PC-9 (cell line): Measurements from ENCODE around the gene FRMD8. TPM values are rescaled to one million over a fixed set of nuclear protein-coding genes. Genes with fewer than 3 reads are reported as not detected.

Source experiments
- BruUV-seq: library from RNA; stranded (reverse); fragments of 400-500 nt; replicated peaks from 2 replicates; lab custom pipeline; 2021; lab: Mats Ljungman, UMichigan
- CTCF ChIA-PET: fragments of 300-600 bp; sonication (Branson Sonifier 250); formaldehyde crosslinking; loops from one replicate; lab custom pipeline; 2022; ENCODE audit warnings: antibody characterized with exemption; lab: Charles Lee
- POLR2A ChIA-PET: fragments of 300-600 bp; sonication (Branson Sonifier 250); formaldehyde crosslinking; loops from one replicate; lab custom pipeline; 2022; ENCODE audit warnings: antibody characterized with exemption; ENCODE audit not compliant: unreplicated experiment; lab: Charles Lee
- DNase-seq, 2 experiments: peaks; one replicate each; pipeline versions ENCODE4 v3.0.0 to v3.0.0-alpha.2; 2015 to 2022; ENCODE audit warnings: mixed read lengths in 1 of 2
- H2AFZ ChIP-seq: fragments of 200-600 bp; sonication (generic); 2 replicates; pipeline ENCODE4 v1.8.1; 2017; ENCODE audit warnings: antibody characterized with exemption
- H3F3A ChIP-seq: fragments of 200-600 bp; sonication (generic); 2 replicates; pipeline ENCODE4 v1.8.1; 2017; ENCODE audit warnings: antibody characterized with exemption, mild to moderate bottlenecking, low read depth; ENCODE audit not compliant: insufficient read depth
- H3K27ac ChIP-seq: fragments of 200-600 bp; sonication (generic); 2 replicates; pipeline ENCODE4 v1.6.1; 2016; ENCODE audit warnings: mixed run types
- H3K27me3 ChIP-seq: fragments of 200-600 bp; sonication (generic); 2 replicates; pipeline ENCODE4 v1.6.1; 2016; ENCODE audit warnings: low read depth, mixed run types; ENCODE audit not compliant: insufficient read depth
- H3K36me3 ChIP-seq: fragments of 200-600 bp; sonication (generic); 2 replicates; pipeline ENCODE4 v1.6.1; 2016; ENCODE audit warnings: low read depth, mixed run types
- H3K4me1 ChIP-seq: fragments of 200-600 bp; sonication (generic); replicated peaks from 2 replicates; pipeline ENCODE4 v1.6.1; 2016; ENCODE audit warnings: mixed run types; ENCODE audit not compliant: insufficient read depth
- H3K4me2 ChIP-seq: fragments of 200-600 bp; sonication (generic); 2 replicates; pipeline ENCODE4 v1.6.1; 2017; ENCODE audit warnings: mixed run types
- H3K4me3 ChIP-seq: fragments of 200-600 bp; sonication (generic); 2 replicates; pipeline ENCODE4 v1.6.1; 2016; ENCODE audit warnings: mixed run types
- H3K79me2 ChIP-seq: fragments of 200-600 bp; sonication (generic); 2 replicates; pipeline ENCODE4 v1.6.1; 2017; ENCODE audit warnings: low read depth, mixed run types
- H3K9me2 ChIP-seq: fragments of 200-600 bp; sonication (generic); 2 replicates; pipeline ENCODE4 v1.8.1; 2017; ENCODE audit warnings: mild to moderate bottlenecking; ENCODE audit not compliant: insufficient read depth
- H3K9me3 ChIP-seq: fragments of 200-600 bp; sonication (generic); 2 replicates; pipeline ENCODE4 v1.8.1; 2016; ENCODE audit warnings: low read depth; ENCODE audit not compliant: insufficient read depth
- H4K20me1 ChIP-seq: fragments of 200-600 bp; sonication (generic); 2 replicates; pipeline ENCODE4 v1.8.1; 2017; ENCODE audit not compliant: insufficient read depth
- EZH2 ChIP-seq: fragments of 200-600 bp; sonication (generic); IDR thresholded peaks from 2 replicates; pipeline ENCODE4 v1.8.0; 2017; ENCODE audit warnings: antibody characterized with exemption, low read depth
- intact Hi-C: fragments of 100-400 bp; cut with micrococcal nuclease; formaldehyde crosslinking; loops from one replicate; pipeline ENCODE4 v1.10.0; 2022; ENCODE audit not compliant: unreplicated experiment
- total RNA-seq: library from RNA; stranded (reverse); gene quantifications from 2 replicates; pipeline ENCODE4 v1.2.3, GENCODE V29; 2021
- TF ChIP-seq, protein P1 (sequence below): fragments of 200-600 bp; sonication (generic); conservative IDR thresholded peaks from 2 replicates; pipeline ENCODE4 v1.6.1; 2017; ENCODE audit warnings: mixed run types, antibody characterized with exemption, mild to moderate bottlenecking, moderate library complexity

Gene FRMD8
- total RNA-seq, 1 experiment from 2014 or later: 32.4 TPM

DNA sequence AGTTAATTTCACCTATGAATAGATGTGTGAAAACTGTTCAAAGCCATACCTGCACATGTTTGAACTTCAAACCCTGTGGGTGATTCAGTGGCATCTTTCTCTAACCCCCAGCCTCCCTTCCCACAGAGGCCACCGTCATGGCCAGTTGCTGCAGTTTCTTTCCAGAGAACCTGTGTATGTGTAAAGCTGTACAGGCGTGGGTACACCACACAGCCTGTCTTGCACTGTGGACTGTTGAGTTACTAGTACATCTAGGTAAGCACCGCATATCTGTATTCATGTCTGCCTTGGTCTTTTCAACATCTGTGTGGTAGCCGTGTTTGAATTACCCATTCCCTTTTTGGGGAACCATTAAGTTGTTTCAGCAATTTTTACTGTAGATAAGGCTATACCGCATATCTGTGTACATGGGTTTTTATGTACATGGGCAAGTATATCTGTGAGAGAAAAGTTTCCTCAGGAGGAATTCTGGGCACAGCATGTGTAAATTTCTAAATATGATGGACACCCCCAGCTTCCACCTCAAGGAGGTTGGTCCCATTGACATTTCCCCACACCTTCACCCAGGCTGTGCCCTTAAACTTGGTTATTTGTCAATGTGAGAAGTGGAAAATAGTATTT lies 50.1 kb downstream of the FRMD8 start:
- Histone ChIP-seq H3K4me1 (peaks cover 41% of the 10 kb centered on the region), H3K36me3 (peaks cover 59% of the 10 kb centered on the region), H2AFZ (no peak overlapping the region), H3K9me2 (no peaks in the 10 kb centered on the region), H3K27ac (0 out of 2 replicates have a peak overlapping the region, but pooled peaks have one; percentile 11), H3F3A (peaks cover 96% of the 10 kb centered on the region), H3K79me2 (peaks cover 91% of the 10 kb centered on the region), H3K27me3 (no peaks in the 10 kb centered on the region), H3K4me3 (no peak overlapping the region), H3K9me3 (no peaks in the 10 kb centered on the region), H4K20me1 (peaks cover 94% of the 10 kb centered on the region), H3K4me2 (no peak overlapping the region)
- POLR2A ChIA-PET: interaction anchor here (0.6 to 1.2 kb wide), 6 partner anchors 15 to 106 kb away, joined by 3 to 8 read pairs (median 4); partner anchors contain the start of gene MALAT1
- BruUV-seq: no TSS peak
- intact Hi-C loops: no loop called here
- no peak for DNase-seq
- CTCF ChIA-PET: interaction anchor here (1.0 kb wide), 1 partner anchor 74 kb away, joined by 3 read pairs; no protein-coding TSS in a partner anchor
- no peak for TF ChIP-seq EZH2
- TF ChIP-seq, protein P1, sequence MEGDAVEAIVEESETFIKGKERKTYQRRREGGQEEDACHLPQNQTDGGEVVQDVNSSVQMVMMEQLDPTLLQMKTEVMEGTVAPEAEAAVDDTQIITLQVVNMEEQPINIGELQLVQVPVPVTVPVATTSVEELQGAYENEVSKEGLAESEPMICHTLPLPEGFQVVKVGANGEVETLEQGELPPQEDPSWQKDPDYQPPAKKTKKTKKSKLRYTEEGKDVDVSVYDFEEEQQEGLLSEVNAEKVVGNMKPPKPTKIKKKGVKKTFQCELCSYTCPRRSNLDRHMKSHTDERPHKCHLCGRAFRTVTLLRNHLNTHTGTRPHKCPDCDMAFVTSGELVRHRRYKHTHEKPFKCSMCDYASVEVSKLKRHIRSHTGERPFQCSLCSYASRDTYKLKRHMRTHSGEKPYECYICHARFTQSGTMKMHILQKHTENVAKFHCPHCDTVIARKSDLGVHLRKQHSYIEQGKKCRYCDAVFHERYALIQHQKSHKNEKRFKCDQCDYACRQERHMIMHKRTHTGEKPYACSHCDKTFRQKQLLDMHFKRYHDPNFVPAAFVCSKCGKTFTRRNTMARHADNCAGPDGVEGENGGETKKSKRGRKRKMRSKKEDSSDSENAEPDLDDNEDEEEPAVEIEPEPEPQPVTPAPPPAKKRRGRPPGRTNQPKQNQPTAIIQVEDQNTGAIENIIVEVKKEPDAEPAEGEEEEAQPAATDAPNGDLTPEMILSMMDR: no peak

DNA sequence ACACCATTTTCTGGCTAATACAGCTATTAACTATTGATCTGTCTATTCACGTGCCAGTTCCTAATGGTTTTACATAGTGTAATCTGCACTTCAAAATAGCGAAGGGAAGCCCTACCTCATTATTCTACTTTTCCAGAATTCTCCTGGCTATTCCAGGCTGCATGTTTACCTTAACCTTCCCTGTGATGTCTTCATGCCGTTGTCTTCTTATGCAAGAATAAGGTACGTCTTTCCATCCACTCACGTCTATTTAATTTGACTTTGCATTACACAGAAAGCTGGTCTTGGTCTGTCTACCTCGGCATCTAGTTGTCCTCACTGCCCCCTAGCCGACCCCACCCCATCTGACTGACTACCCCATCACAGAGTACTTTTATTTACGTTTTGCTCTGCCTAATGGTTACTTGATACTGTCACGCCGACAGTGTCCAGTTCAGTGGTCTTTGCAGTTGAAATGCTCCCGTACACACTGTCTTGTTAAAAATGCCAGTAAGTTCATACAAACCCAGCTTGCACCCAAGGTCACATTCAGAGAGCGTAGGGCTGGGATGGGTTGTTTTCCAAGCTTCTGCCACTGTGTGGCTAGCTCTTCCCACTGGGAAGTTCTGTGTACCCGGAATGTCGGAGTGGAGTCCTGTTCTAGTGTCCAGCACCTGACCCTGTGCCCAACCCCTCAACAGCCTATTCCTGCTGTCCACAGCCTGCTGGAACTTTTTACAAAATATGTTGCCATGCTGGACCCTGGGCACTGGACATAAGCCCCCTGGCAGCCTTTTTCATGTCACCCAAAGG lies 51.2 kb downstream of the FRMD8 start:
- POLR2A ChIA-PET: interaction anchor here (0.5 to 1.2 kb wide), 3 partner anchors 14 to 61 kb away, joined by 3 to 9 read pairs (median 4); partner anchors contain the start of gene MALAT1
- BruUV-seq: no TSS peak
- peaks cover 45% of the 10 kb centered on the region for H3K4me1 ChIP-seq
- H4K20me1 ChIP-seq: peaks cover 90% of the 10 kb centered on the region
- no peak overlapping the region for H3K4me3 ChIP-seq
- DNase-seq: no peak
- H3K36me3 ChIP-seq: peaks cover 54% of the 10 kb centered on the region
- H3K27ac ChIP-seq: no peak overlapping the region
- peaks cover 90% of the 10 kb centered on the region for H3K79me2 ChIP-seq
- no peaks in the 10 kb centered on the region for H3K27me3 ChIP-seq
- no peak overlapping the region for H3K4me2 ChIP-seq
- no peaks in the 10 kb centered on the region for H3K9me2 ChIP-seq
- intact Hi-C loops: no loop called here
- H3F3A ChIP-seq: peaks cover 96% of the 10 kb centered on the region
- H3K9me3 ChIP-seq: no peaks in the 10 kb centered on the region
- no peak for TF ChIP-seq EZH2
- TF ChIP-seq, protein P1: no peak
- CTCF ChIA-PET: interaction anchor here (1.0 kb wide), 1 partner anchor 73 kb away, joined by 3 read pairs; no protein-coding TSS in a partner anchor
- H2AFZ ChIP-seq: no peak overlapping the region
